ENCODE measurements around the gene EGFR. TPM values are rescaled to one million over a fixed set of nuclear protein-coding genes. Genes with fewer than 3 reads are reported as not detected.
A peak's percentile ranks its signal among the peaks of the same experiment; 100 is the strongest.

The EGFR gene
- total RNA-seq, 4 donors from 2014 or later: 45.5 to 61.1 (median 56.9) TPM

DNA sequence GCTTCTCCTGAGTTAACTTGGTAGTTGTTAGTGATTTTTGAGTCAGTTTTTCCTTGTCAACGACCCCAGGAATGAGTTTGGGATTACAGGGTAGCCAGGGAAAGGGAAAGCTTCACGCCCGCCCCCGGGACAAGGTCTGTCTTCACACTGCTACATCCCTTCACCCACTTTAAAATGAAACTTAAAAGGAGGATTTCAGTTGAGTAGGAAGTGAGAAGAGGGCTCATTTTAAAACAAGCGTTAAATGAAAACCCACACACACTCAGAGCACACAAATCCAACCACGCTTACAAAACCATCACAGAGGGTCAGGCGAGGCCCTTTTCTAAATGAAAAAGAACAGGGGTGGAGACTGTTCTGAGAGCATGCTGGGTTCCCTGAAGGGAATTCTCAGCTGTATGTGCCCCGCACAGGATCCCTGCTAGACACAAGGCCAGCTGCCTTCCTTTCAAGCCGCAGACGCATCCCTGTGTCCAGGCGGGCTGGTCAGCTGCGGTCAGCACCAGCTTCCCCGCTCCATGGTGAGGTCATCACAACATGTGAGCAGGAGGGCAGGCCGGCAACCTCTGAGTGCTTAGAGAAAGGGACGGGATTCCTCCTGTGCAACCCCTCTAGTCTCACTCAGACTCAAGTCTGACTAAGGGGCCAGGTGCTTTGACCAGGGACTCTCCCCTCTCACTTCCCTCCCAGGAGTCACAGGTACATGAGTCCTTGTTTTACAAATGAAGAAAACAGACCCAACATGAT is 111.8 kb downstream of the EGFR start:
- no peak for DNase-seq
- H3K4me3 ChIP-seq: no peak overlapping the region
- no peaks in the 10 kb centered on the region for H3K9me3 ChIP-seq
- H3K27ac ChIP-seq: peak overlapping the region; percentile 35 to 76 (median 60)
- no peaks in the 10 kb centered on the region for H3K36me3 ChIP-seq
- H3K27me3 ChIP-seq: no peaks in the 10 kb centered on the region
- TF ChIP-seq POLR2A (IDR thresholded peaks at IDR 0.05) (no peak), CTCF (IDR thresholded peaks at IDR 0.05) (no peak)
- H3K4me1 ChIP-seq: peaks cover 0 to 54% (median 1%) of the 10 kb centered on the region in 4 donors

- H3K27me3 ChIP-seq: no peaks in the 10 kb centered on the region
- TF ChIP-seq CTCF (IDR thresholded peaks at IDR 0.05): no peak
- TF ChIP-seq POLR2A (IDR thresholded peaks at IDR 0.05): no peak
- H3K9me3 ChIP-seq: no peaks in the 10 kb centered on the region
- peak overlapping the region; percentile 35 to 76 (median 60) for H3K27ac ChIP-seq
- no peaks in the 10 kb centered on the region for H3K36me3 ChIP-seq
- no peak overlapping the region for H3K4me3 ChIP-seq
- DNase-seq: no peak
- peaks cover 0 to 54% (median 1%) of the 10 kb centered on the region in 4 donors for H3K4me1 ChIP-seq
These were observed 112.5 kb downstream of the EGFR start for GRCh38 chr7:55131142-55131929.

DNA sequence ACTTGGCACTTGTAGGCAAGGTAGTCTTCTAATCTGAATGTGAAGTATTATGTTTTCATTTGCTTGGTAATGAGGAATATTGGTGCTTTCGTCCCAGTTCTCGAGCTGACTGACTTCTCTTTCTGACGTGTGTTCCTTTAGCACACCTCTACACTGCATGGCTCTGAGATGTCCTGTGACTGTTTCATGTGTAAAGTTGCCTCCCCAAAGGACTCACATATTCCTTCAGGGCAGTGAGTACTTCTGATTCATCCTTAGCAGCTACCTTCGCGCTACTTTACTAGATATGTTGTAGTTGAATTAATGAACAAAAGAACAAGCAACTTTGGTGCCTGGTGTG is 113.7 kb downstream of the EGFR start:
- no peaks in the 10 kb centered on the region for H3K36me3 ChIP-seq

DNA sequence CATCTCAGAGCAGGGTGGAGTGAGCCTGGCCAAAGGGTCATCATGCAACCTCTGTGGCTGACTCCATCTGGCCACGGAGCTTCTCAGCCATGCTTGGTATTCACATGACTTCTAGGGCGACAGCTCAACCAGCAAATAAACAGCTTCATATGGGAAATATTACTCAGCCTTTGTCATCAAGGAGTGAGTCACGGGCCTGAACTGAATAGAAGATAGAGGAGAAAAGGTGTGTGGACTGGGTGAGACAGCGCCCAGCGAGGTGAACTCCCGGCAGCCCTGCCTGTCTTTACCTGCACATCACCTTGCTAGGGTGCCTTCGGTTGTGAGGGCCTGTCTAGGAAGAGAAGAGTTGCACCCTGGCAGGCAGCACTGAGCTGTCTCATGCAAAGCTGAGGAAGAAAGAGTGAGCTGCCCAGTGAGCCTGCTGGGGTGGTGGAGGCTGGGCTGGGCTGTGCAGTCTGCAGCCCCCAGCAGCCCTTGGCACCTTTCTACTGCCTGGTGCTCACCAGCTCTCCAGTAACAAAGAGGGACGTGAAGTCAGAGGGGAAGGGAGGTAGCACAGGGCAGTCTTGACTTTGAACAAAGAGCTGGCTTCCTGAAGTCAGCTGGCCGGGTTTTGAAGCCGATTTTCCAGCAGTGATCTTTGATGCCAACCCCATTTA is 114.2 kb downstream of the EGFR start:
- peak in 1 of 2 donors; percentile 37 for TF ChIP-seq POLR2A (IDR thresholded peaks at IDR 0.05)
- no peak for TF ChIP-seq CTCF (IDR thresholded peaks at IDR 0.05)
- no peak overlapping the region for H3K4me3 ChIP-seq
- peak in 2 of 3 donors; percentile 78 to 85 for DNase-seq
- H3K27me3 ChIP-seq: no peaks in the 10 kb centered on the region
- H3K9me3 ChIP-seq: no peaks in the 10 kb centered on the region
- peak overlapping the region; percentile 24 to 77 (median 49) for H3K27ac ChIP-seq
- H3K4me1 ChIP-seq: peaks cover 0 to 45% (median 1%) of the 10 kb centered on the region in 4 donors
- no peaks in the 10 kb centered on the region for H3K36me3 ChIP-seq

More for the DNA sequence above, 113.7 kb downstream of the EGFR start:
- TF ChIP-seq POLR2A (IDR thresholded peaks at IDR 0.05) (no peak), CTCF (IDR thresholded peaks at IDR 0.05) (no peak)
- Histone ChIP-seq H3K27ac (peak overlapping the region in 2 of 4 donors; percentile 58 to 77), H3K4me3 (no peak overlapping the region), H3K4me1 (peaks cover 0 to 49% (median 1%) of the 10 kb centered on the region in 4 donors), H3K27me3 (no peaks in the 10 kb centered on the region), H3K9me3 (no peaks in the 10 kb centered on the region)
- no peak for DNase-seq

- Histone ChIP-seq H3K9me3 (no peaks in the 10 kb centered on the region), H3K27me3 (no peaks in the 10 kb centered on the region), H3K27ac (peak overlapping the region; percentile 13 to 77 (median 41)), H3K4me1 (peaks cover 0 to 43% (median 1%) of the 10 kb centered on the region in 4 donors), H3K4me3 (no peak overlapping the region), H3K36me3 (no peaks in the 10 kb centered on the region)
- no peak for TF ChIP-seq CTCF (IDR thresholded peaks at IDR 0.05)
- no peak for DNase-seq
These were observed 115.0 kb downstream of the EGFR start for GRCh38 chr7:55133630-55134358.
